GM19372 (cell line): Measurements from ENCODE around the gene CLEC4A.
"Not testable (repeated sequence)": the region's sequence is repeated elsewhere in the genome, so short reads cannot be mapped to it uniquely, and the experiment has no call there.

Experiments used
- ATAC-seq: cut with Tn5 transposase; IDR thresholded peaks from one replicate; pipeline ENCODE4 v1.9.1; 2021; ENCODE audit warnings: mild to moderate bottlenecking, low read depth, moderate library complexity; ENCODE audit not compliant: unreplicated experiment

The CLEC4A gene

DNA sequence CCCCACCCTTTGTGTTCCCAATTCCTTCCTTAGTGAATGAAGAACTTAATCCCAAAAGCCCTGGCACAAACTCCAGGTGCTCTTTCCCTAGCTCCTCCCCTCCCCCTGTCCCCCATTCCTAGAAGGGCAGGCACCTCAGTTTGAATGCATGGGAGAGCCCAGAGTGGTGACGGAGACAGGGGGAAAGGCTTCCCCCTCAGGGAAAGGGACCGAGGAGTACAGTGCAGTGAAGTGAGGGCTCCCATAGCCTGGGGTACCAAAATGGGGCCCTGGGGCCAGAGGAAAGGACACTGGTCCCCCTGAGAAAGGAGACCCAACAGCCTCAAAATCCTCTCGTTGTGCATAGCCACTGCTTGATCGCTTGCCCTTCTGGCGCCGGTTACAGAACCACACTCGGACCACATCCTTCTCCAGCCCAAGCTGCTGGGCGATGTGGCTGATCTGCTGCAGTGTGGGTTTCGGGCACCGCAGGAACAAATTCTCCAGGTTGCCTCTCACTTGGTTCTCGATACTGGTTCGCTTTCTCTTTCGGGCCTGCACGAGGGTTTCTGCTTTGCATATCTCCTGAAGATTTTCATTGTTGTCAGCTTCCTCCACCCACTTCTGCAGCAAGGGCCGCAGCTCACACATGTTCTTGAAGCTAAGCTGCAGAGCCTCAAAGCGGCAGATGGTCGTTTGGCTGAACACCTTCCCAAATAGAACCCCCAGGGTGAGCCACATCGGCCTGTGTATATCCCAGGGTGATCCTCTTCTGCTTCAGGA lies 10.4 kb downstream of the CLEC4A start:
- ATAC-seq = not testable (repeated sequence)

DNA sequence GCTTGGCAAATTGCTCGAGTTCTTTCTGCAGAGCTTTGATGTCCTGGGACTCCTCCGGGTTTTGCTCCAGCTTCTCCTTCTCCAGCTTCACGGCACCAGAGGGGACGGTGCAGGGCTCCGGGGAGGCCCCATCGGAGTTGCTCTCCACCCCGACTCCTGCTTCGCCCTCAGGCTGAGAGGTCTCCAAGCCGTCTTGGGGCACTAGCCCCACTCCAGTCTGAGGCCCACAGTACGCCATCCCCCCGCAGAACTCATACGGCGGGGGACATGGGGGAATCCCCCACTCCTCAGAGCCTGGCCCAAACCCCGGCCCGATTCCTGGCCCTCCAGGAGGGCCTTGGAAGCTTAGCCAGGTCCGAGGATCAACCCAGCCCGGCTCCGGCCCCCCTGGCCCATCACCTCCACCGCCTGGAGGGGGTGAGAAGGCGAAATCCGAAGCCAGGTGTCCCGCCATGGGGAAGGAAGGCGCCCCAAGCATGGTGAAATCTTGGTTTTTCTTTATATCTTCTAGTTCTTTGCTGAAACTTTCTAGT lies 11.0 kb downstream of the CLEC4A start:
- not testable (repeated sequence) for ATAC-seq

DNA sequence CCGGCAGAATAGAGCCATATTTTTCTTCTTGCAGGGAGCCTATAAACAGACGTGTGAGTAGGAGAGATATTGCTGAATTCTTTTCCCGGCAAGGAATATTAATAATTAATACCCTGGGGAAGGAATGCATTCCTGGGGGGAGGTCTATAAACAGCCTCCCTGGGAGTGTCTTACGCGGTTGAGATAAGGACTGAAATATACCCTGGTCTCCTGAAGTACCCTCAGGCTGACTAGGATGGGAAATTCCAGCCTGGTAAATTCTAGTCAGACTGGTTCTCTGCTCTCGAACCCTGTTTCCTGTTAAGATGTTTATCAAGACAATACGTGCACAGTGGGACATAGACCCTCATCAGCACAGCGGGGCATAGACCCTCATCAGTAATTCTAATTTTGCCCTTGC lies 18.2 kb downstream of the CLEC4A start:
- not testable (repeated sequence) for ATAC-seq

DNA sequence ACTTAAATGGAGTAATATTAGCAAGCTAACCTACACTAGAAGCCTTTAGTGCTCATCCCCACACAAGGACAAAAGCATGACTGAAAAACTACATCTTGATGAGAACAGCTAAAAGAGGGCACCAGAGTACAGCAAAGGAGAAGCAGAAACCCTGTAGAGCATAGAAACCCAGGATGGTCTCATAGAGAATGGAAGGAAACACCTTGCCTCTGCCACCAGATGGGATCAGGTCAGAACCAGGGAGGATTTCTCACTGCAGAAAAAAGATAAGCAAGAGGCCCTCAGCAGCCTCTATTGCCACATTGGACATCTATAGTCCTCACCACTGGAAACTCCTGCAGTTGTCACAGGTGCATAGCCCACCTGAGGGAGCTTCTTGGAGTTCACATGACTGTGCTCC lies 19.8 kb downstream of the CLEC4A start:
- ATAC-seq = no peak

DNA sequence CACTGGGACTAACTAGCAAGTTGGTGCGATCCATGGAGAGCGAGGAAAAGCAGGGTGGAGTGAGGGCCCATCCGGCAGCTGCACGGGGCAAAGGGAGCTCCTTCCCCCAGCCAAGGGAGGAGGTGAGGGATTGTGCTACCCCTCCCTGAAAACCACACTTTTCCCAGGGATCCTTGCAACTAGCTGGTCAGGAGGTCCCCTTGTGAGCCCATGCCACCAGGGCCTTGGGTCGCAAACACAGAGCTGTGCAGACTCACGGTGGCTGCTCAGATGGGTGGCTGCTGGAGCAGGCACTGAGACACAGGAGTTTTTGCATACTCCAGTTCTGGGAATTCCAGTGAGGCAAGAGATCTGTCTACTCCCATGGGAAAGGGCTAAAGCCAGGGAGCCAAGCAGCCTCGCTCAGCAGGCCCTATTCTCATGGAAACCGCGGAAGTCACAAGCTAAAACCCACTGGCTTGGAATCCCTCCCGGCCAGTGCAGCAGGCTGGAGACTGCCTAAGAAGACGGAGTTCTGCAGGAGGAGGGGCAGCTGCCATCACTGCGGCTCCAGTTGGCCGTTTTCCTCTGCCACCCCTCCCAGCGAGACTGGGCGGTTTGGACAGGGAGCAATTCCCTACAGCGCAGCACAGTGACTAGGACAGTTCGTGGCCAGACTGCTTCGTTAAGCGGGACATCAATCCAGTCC lies 22.5 kb downstream of the CLEC4A start:
- no peak for ATAC-seq

DNA sequence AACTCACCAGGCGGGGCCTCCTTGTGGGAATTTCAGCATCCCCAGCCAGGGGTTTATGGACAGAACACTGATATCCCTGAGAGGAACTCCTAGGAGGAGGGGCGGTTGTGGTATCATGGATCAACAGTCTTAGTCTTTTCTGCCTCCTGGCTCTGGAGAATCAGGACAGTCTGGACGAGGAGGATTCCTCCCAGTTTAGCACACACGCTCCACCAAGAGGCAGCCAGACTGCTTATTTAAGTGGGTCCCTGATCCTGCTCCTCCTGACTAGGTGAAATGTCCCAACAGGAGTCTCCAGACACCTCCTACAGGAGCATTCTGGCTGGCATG lies 23.0 kb downstream of the CLEC4A start:
- no peak for ATAC-seq

DNA sequence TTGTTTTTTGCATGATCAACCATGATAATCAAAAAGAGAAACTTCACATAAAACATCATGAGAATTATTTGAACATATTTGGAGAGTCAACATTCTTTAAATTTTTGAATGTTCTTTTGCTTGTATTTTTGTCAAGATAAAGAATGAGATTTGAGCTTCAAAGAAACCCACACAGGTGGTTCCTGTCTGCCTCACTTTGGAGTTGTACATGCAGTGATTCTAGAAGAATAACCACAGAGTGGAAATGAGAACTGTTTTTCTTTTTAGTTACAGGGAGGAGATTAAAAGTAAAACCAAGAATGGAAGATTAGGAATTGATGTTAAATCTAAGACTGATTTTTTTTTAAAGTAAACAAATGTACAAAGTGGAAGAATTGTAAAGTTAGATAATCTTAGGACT lies 31.1 kb downstream of the CLEC4A start:
- ATAC-seq = no peak

DNA sequence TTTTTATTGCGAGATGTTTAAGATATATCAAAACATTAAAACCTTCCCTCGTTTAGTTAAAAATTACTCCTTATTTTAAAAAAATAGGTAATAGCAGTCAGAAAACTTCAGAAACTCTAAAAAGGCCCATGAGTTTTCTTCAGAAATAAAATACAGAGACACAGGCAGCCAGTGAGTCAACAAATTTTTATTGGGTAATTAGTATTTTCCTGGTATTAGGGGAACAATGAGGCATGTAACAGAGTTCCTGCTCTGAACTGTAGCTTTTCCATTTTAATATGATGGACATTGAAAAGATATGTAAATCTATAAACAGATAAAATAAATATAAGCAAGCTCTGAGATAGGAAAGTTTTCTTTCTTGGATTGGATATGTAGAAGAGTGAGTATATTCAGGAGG lies 33.0 kb downstream of the CLEC4A start:
- no peak for ATAC-seq

DNA sequence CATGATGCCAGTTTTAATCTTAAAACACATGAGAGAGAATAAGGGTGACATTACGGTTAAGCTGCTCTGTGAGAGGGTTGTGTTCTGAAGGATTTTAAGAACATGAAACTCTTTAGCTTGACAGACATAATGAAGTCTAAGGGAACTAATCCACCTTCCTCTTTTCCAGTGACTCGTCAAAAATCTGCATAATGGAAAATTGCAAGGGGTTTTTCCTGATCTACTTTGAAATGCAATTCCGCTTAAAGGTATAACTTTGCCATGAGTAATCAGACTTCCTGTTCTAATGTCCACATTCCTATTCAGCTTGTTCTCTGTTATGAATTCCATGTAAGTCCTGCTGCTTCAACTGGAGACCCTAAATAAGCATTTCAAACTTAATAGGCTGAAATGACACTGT lies 33.4 kb downstream of the CLEC4A start, which contains the start of gene ZNF705A:
ZNF705A (plus strand) TSS at position 171 of the 400 bp plus-strand sequence. CDS start 15,611 bp downstream, outside the sequence.
- no peak for ATAC-seq

DNA sequence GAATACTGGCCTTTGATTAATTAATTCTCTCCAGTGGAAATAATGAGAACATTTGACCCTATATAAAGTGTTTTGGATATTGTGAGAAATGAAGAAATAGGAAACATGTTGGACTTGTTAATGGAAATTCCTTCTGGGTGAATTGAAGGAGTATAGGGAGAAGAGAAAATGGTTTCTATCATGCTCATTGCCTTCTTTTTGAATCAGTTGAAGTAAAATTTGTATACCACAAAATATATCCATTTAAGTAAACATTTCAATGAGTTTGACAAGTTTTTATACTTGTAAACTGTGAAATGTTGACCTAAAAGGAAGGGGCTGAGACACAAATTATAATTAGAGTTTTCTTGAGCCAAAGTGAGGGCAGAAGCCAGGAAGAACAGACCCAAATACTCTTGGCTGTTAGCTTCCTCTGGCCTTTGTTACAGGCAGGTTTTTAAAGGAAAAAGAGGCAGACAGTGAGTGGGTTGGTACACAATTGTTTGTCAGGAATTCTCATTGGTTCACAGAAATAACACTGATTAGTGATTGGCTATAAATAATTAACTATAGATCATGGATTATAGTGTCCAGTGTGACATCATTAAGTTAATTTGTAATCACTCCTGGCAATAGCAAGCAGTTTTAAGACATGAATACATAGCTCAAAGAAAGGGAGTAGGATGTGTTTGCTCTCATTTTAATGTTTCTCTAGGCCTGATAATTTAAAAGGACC lies 34.2 kb downstream of the CLEC4A start:
- ATAC-seq = no peak

DNA sequence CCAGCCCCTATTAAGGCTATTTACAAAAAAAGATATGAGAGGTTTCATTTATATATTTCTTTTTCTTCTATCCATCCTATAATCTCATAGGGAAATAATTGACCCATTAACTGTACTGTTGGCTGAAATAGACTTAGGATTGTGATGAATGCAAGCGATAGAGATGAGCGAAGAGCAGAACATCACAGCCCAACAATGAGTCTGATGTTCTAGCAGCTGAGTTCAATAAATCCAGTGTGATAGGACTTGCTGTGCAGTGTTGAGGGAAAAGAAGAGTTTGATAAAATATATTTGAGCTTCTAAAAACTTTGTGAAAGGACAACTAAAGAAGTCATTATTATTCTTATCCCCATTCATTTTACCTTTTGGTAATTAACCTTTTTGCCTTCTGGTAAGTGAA lies 49.5 kb downstream of the CLEC4A start:
- not testable (repeated sequence) for ATAC-seq

DNA sequence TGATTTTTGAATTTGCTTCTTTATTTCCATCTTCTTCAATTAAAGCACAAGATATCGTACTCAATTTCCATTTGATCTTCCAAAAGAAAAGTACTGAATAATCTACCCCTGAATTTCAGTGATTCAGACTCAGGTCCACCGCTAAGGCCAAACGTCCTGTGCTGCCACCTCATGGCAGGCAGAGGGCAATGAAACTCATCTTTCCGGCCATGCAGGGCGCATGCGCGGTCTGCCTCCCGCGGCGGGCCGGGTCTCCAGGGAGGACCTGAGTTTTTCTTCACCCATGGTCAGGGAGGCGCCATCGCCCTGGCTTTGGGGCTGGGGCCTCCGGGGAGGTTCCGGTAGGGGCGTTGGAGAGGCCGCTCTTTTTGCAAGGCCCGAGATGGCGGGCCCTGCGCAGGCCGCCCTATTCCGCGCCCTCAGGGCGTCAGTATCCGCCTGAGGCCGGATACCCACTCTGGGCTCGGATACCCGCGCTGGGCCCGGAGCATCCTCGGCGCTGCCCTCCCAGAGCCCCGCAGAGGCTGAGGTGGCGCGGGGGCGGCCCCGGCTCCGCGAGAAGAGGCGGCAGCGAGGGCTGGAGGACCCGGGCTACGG lies 56.7 kb downstream of the CLEC4A start:
- not testable (repeated sequence) for ATAC-seq

DNA sequence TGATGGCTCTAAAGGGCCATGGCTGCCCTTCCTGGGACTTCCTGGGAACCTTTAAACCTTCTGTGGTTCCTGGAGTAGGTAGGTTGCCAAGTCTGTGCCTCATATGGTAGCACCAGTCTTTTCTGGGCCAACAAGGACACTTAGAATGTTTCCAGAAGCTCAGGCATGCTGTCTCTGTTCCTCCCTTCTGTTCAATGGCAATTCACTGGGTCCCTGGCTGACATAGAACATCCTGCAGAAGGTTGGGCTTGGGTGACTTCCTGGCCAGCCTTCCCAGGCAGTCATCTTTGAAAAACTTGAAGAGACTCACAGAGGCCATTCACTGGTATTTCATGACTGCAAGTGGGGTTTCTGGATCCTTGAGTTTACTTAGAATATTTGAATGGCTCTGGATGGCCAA lies 57.9 kb downstream of the CLEC4A start:
- ATAC-seq = not testable (repeated sequence)

DNA sequence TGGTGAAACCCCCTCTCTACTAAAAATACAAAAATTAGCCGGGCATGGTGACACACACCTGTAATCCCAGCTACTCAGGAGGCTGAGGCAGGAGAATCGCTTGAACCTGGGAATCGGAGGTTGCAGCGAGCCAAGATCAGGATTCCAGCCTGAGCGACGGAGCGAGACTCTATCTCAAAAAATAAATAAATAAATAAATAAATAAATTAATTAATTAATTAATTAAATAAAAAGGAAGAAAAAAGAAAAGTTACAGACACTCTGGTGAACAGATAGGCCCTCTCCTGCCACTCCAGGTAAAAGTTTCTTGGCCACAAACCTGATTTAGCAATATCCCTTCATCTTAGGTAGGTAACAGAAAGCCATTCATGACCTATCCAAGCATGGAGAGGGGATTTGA lies 59.5 kb downstream of the CLEC4A start:
- not testable (repeated sequence) for ATAC-seq

DNA sequence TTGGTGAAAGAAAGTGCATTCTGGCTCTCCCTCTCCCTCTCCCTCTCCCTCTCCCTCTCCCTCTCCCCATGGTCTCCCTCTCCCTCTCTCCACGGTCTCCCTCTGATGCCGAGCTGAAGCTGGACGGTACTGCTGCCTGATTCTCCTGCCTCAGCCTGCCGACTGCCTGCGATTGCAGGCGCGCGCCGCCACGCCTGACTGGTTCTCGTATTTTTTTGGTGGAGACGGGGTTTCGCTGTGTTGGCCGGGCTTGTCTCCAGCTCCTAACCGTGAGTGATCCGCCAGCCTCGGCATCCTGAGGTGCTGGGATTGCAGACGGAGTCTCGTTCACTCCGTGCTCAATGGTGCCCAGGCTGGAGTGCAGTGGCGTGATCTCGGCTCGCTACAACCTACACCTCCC lies 59.9 kb downstream of the CLEC4A start:
- not testable (repeated sequence) for ATAC-seq

DNA sequence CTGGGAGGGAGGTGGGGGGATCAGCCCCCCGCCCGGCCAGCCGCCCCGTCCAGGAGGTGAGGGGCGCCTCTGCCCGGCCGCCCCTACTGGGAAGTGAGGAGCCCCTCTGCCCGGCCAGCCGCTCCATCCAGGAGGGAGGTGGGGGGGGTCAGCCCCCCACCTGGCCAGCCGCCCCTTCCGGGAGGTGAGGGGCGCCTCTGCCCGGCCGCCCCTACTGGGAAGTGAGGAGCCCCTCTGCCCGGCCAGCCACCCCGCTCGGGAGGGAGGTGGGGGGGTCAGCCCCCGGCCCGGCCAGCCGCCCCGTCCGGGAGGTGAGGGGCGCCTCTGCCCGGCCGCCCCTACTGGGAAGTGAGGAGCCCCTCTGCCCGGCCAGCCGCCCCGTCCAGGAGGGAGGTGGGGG lies 60.8 kb downstream of the CLEC4A start:
- not testable (repeated sequence) for ATAC-seq

DNA sequence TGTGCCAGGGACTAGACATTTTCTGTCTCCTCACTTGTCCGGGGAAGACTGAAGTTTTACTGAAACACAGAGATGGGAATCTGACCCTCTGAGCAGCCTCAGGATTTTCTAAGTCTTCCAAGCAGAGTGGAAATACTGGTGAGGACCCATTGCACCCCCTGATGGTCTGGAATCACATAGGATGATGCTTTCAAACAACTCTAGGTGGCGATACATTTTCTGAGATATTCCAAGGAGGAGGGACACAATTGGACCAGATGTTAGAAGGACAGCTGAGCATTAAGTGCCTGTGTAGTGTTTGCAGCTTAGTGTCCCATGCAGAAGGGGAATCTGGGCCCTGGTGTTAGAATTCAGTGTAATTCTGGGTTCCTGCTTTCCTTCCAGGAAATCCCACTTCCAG lies 64.7 kb downstream of the CLEC4A start:
- ATAC-seq = not testable (repeated sequence)
